Measurements from ENCODE around the gene RABGAP1L. TPM values are rescaled to one million over a fixed set of nuclear protein-coding genes. Genes with fewer than 3 reads are reported as not detected.
"Not testable (repeated sequence)": the region's sequence is repeated elsewhere in the genome, so short reads cannot be mapped to it uniquely, and the experiment has no call there.

The RABGAP1L gene
- total RNA-seq, 2 donors from 2014 or later: 51.4 to 124 TPM

- Histone ChIP-seq H3K27me3 (no peaks in the 10 kb centered on the region), H3K27ac (no peak overlapping the region), H3K4me3 (no peak overlapping the region), H3K36me3 (replicated peaks in 1 of 2; ENCODE audit: insufficient read depth in 1 of 2, low read depth in 2 of 2) (no peaks in the 10 kb centered on the region), H3K9me3 (no peaks in the 10 kb centered on the region), H3K4me1 (no peaks in the 10 kb centered on the region)
- TF ChIP-seq CTCF (IDR thresholded peaks at IDR 0.05): no peak
- TF ChIP-seq POLR2A (IDR thresholded peaks at IDR 0.05): no peak
- WGBS, 2 donors: 46 to 52% methylated on average over 3 of the region's 3 CpGs
- DNase-seq: no peak
- ATAC-seq: no peak
- intact Hi-C loops (cut with DNase I): no loop called here
Observed at GRCh38 chr1:175042650-175043049, 883.3 kb downstream of the RABGAP1L start.

- TF ChIP-seq POLR2A (IDR thresholded peaks at IDR 0.05) (no peak), CTCF (IDR thresholded peaks at IDR 0.05) (no peak)
- no peaks in the 10 kb centered on the region for H3K4me1 ChIP-seq
- DNase-seq (no peak), ATAC-seq (no peak)
- no peak overlapping the region for H3K4me3 ChIP-seq
- H3K27ac ChIP-seq: no peak overlapping the region
- WGBS, 2 donors: 31 to 46% methylated on average over 19 of the region's 19 CpGs
- intact Hi-C loops (cut with DNase I): no loop called here
- no peaks in the 10 kb centered on the region for H3K36me3 ChIP-seq (replicated peaks in 1 of 2; ENCODE audit: insufficient read depth in 1 of 2, low read depth in 2 of 2)
- H3K27me3 ChIP-seq: no peaks in the 10 kb centered on the region
- no peaks in the 10 kb centered on the region for H3K9me3 ChIP-seq
Observed at GRCh38 chr1:175043824-175044223, 884.5 kb downstream of the RABGAP1L start.

GRCh38 chr1:175044591-175044990, 885.3 kb downstream of the RABGAP1L start:
- H3K9me3 ChIP-seq; DNase-seq; H3K27ac ChIP-seq; H3K4me3 ChIP-seq; ATAC-seq; H3K4me1 ChIP-seq; intact Hi-C loops (cut with DNase I); H3K36me3 ChIP-seq (replicated peaks in 1 of 2; ENCODE audit: insufficient read depth in 1 of 2, low read depth in 2 of 2); H3K27me3 ChIP-seq: not testable (repeated sequence)
- 72 to 82% methylated on average over 17 to 18 of the region's 18 CpGs for WGBS, 2 donors

Small RNAs within 50 kb of the gene (small RNA-seq; reads per million reads assigned to genes)
- not detected for gene BANF1P4
- not detected for gene RF00019
- not detected for gene RNU6-307P

Other genes with a start within 250 kb of the RABGAP1L start
- not detected for gene SERPINC1, start 242.2 kb upstream of the RABGAP1L start, total RNA-seq
- 10 to 100 TPM; 14.5 to 17.1 TPM for gene RC3H1, start 137.2 kb upstream of the RABGAP1L start, total RNA-seq

All from body of pancreas (tissue), 4 donors.